H1 (cell line): Measurements from ENCODE around the gene NPIPB4.
"Not testable (repeated sequence)": the region's sequence is repeated elsewhere in the genome, so short reads cannot be mapped to it uniquely, and the experiment has no call there.

ENCODE experiments used
- EZH2 ChIP-seq: fragments of 200-600 bp; sonication (generic); IDR thresholded peaks from 2 replicates; pipeline ENCODE4 v1.7.1; 2012; ENCODE audit warnings: low read depth, mild to moderate bottlenecking, moderate library complexity, low read length, inconsistent platforms; ENCODE audit not compliant: severe bottlenecking
- POLR2A ChIP-seq, 2 experiments: IDR thresholded peaks; 1 replicate in 1 of 2; 2 replicates in 1 of 2; pipeline ENCODE4 v1.6.1; 2011; ENCODE audit warnings: low read depth in 2 of 2, low read length in 2 of 2, mild to moderate bottlenecking in 2 of 2; ENCODE audit errors: control extremely low read depth in 1 of 2
- RAD21 ChIP-seq, 2 experiments: IDR thresholded peaks in 1 of 2; conservative IDR thresholded peaks in 1 of 2; 2 replicates each; pipeline ENCODE4 v1.6.1; 2011; ENCODE audit warnings: low read depth in 2 of 2, low read length in 2 of 2, improper control_type of control experiment in 1 of 2, inconsistent platforms in 1 of 2, mild to moderate bottlenecking in 1 of 2, moderate library complexity in 1 of 2
- RXRA ChIP-seq: IDR thresholded peaks from 2 replicates; pipeline ENCODE4 v1.6.1; 2011; ENCODE audit warnings: low read depth, mild to moderate bottlenecking, low read length, moderate library complexity; ENCODE audit not compliant: insufficient read depth
- TF ChIP-seq, protein P1 (sequence below), 3 experiments: IDR thresholded peaks; 1 replicate in 2 of 3; 2 replicates in 1 of 3; pipeline versions ENCODE4 v1.5.1 to v1.6.1; 2011; ENCODE audit warnings: low read length in 3 of 3, mild to moderate bottlenecking in 3 of 3, inconsistent platforms in 2 of 3, low read depth in 1 of 3, moderate library complexity in 1 of 3; ENCODE audit not compliant: insufficient read depth in 1 of 3; ENCODE audit errors: control extremely low read depth in 1 of 3

- TF ChIP-seq, protein P1, sequence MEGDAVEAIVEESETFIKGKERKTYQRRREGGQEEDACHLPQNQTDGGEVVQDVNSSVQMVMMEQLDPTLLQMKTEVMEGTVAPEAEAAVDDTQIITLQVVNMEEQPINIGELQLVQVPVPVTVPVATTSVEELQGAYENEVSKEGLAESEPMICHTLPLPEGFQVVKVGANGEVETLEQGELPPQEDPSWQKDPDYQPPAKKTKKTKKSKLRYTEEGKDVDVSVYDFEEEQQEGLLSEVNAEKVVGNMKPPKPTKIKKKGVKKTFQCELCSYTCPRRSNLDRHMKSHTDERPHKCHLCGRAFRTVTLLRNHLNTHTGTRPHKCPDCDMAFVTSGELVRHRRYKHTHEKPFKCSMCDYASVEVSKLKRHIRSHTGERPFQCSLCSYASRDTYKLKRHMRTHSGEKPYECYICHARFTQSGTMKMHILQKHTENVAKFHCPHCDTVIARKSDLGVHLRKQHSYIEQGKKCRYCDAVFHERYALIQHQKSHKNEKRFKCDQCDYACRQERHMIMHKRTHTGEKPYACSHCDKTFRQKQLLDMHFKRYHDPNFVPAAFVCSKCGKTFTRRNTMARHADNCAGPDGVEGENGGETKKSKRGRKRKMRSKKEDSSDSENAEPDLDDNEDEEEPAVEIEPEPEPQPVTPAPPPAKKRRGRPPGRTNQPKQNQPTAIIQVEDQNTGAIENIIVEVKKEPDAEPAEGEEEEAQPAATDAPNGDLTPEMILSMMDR (IDR thresholded peaks at IDR 0.05; ENCODE audit: control extremely low read depth in 1 of 3, insufficient read depth in 1 of 3, low read depth in 1 of 3, low read length in 3 of 3): peak in 2 of 3 experiments; percentile 18 to 24; a peak in 2 of 4 replicates
- not testable (repeated sequence) for TF ChIP-seq EZH2; RXRA; POLR2A (IDR thresholded peaks at IDR 0.05; ENCODE audit: control extremely low read depth in 1 of 2, low read depth in 2 of 2, low read length in 2 of 2)
- peak; percentile 37 to 41 for TF ChIP-seq RAD21 (IDR thresholded peaks at IDR 0.05 in 1 of 2, conservative IDR thresholded peaks at IDR 0.05 in 1 of 2; ENCODE audit: low read depth in 2 of 2, low read length in 2 of 2)
Observed at GRCh38 chr16:21801538-21802374, 55.8 kb downstream of the NPIPB4 start.
